Measurements from ENCODE around the gene MYH15.

DNA sequence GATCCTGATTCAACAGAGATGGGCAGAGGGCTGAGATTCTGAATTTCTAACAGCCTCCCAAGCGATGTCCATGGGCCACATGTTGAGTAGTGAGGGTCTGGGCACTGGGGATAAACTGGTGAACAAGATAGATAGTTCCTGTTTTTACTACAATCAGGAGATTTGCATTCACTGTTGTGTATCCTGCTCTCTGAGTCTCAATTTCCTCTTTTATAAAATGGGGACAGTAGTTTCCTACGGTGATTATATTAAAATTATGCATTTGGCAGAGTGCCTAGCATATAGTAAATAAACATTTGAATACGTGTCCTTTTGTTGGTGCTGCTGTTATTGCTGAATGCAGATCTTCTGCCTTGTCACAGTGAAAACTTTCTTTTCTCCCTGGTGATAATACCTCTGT is 102.5 kb downstream of the MYH15 start:
- TF ChIP-seq, protein P1, sequence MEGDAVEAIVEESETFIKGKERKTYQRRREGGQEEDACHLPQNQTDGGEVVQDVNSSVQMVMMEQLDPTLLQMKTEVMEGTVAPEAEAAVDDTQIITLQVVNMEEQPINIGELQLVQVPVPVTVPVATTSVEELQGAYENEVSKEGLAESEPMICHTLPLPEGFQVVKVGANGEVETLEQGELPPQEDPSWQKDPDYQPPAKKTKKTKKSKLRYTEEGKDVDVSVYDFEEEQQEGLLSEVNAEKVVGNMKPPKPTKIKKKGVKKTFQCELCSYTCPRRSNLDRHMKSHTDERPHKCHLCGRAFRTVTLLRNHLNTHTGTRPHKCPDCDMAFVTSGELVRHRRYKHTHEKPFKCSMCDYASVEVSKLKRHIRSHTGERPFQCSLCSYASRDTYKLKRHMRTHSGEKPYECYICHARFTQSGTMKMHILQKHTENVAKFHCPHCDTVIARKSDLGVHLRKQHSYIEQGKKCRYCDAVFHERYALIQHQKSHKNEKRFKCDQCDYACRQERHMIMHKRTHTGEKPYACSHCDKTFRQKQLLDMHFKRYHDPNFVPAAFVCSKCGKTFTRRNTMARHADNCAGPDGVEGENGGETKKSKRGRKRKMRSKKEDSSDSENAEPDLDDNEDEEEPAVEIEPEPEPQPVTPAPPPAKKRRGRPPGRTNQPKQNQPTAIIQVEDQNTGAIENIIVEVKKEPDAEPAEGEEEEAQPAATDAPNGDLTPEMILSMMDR (conservative IDR thresholded peaks at IDR 0.05; ENCODE audit: low read depth, low read length), result no peak
- TF ChIP-seq, protein P2, sequence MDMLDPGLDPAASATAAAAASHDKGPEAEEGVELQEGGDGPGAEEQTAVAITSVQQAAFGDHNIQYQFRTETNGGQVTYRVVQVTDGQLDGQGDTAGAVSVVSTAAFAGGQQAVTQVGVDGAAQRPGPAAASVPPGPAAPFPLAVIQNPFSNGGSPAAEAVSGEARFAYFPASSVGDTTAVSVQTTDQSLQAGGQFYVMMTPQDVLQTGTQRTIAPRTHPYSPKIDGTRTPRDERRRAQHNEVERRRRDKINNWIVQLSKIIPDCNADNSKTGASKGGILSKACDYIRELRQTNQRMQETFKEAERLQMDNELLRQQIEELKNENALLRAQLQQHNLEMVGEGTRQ (IDR thresholded peaks at IDR 0.05; ENCODE audit: low read depth, low read length), result no peak
- TF ChIP-seq RCOR1 (IDR thresholded peaks at IDR 0.05; ENCODE audit: insufficient replicate concordance, low read length) (no peak), POLR2A (IDR thresholded peaks at IDR 0.05; ENCODE audit: low read depth, low read length) (no peak), BHLHE40 (IDR thresholded peaks at IDR 0.05; ENCODE audit: low read depth, low read length) (no peak), SMC3 (IDR thresholded peaks at IDR 0.05; ENCODE audit: low read depth, low read length) (no peak)
- TF ChIP-seq, protein P3, sequence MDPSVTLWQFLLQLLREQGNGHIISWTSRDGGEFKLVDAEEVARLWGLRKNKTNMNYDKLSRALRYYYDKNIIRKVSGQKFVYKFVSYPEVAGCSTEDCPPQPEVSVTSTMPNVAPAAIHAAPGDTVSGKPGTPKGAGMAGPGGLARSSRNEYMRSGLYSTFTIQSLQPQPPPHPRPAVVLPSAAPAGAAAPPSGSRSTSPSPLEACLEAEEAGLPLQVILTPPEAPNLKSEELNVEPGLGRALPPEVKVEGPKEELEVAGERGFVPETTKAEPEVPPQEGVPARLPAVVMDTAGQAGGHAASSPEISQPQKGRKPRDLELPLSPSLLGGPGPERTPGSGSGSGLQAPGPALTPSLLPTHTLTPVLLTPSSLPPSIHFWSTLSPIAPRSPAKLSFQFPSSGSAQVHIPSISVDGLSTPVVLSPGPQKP (IDR thresholded peaks at IDR 0.05; ENCODE audit: borderline replicate concordance, low read depth, low read length), result no peak

All from IMR-90 (cell line).